Activated CD4-positive, alpha-beta memory T cell treated with anti-CD3 and anti-CD28 coated beads, Interleukin-2, amount 10 ng/mL, durations not matched to agents 7 days and 5 days (primary cell): Measurements from ENCODE around the gene IRX4. TPM values are rescaled to one million over a fixed set of nuclear protein-coding genes. Genes with fewer than 3 reads are reported as not detected.

ENCODE experiments used
- CTCF ChIA-PET: fragments of 350-600 bp; sonication (Branson Sonifier 250); formaldehyde crosslinking; loops from one replicate; lab custom pipeline; 2021; ENCODE audit warnings: antibody characterized with exemption, inconsistent platforms; lab: Charles Lee
- POLR2A ChIA-PET: fragments of 350-600 bp; sonication (Branson Sonifier 250); formaldehyde crosslinking; loops from one replicate; lab custom pipeline; 2021; ENCODE audit warnings: antibody characterized with exemption; lab: Charles Lee
- DNase-seq: peaks from one replicate; pipeline ENCODE4 v3.0.0-alpha.2; 2020
- H3K27ac Mint-ChIP-seq: one replicate; pipeline ENCODE4 v1.8.0; 2021; ENCODE audit warnings: mild to moderate bottlenecking, mixed read lengths
- H3K27me3 Mint-ChIP-seq: one replicate; pipeline ENCODE4 v1.8.0; 2021; ENCODE audit warnings: mixed read lengths
- H3K36me3 Mint-ChIP-seq: one replicate; pipeline ENCODE4 v1.8.0; 2021; ENCODE audit warnings: low read depth, mixed read lengths
- H3K4me1 Mint-ChIP-seq: one replicate; pipeline ENCODE4 v1.8.0; 2021; ENCODE audit warnings: mixed read lengths
- H3K4me3 Mint-ChIP-seq: one replicate; pipeline ENCODE4 v1.8.0; 2021; ENCODE audit warnings: mild to moderate bottlenecking, mixed read lengths
- H3K9me3 Mint-ChIP-seq: one replicate; pipeline ENCODE4 v1.8.0; 2021; ENCODE audit warnings: mixed read lengths
- total RNA-seq, 2 experiments: library from RNA; stranded (reverse); gene quantifications; one replicate each; pipeline ENCODE4 v1.2.3, GENCODE V29; 2021

Gene IRX4
- total RNA-seq, 2 experiments from 2014 or later = not detected

- POLR2A ChIA-PET = no interaction called here
- H3K4me3 Mint-ChIP-seq = no peak overlapping the region
Measured at GRCh38 chr5:1834721-1835429, 47.9 kb downstream of the IRX4 start.

DNA sequence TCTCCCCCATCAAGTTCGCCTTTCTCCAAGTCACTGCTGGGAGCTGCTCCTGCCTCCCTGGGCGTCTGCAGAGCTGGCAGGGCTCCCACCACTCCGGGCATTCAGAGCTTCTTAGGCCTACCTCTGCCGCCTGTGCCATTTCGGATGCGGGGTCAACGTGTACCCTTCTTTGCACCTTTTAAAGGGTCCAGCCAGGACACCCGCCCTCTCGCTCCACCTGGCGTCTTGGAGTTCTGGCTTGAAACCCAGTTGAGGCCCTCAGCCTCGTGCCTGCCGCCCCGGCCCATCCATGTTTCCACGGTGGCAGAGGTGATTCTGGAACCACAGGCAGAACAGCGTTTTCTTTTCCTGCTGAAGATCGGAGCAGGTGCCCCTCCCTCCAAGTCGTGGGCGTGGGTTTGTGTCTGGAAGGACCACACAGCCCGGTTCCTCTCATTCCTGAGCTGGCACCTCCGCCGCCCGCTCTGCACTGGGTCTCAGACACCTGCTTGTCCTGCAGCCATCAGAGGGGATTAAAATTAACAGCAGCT lies 48.6 kb downstream of the IRX4 start:
- Mint-ChIP-seq H3K4me3 (no peak overlapping the region), H3K27ac (no peak overlapping the region), H3K36me3 (no peaks in the 10 kb centered on the region), H3K27me3 (peaks cover 8% of the 10 kb centered on the region), H3K9me3 (no peaks in the 10 kb centered on the region), H3K4me1 (no peaks in the 10 kb centered on the region)
- DNase-seq = no peak
- ChIA-PET CTCF (no interaction called here), POLR2A (no interaction called here)

More at GRCh38 chr5:1834721-1835429, 47.9 kb downstream of the IRX4 start:
- Mint-ChIP-seq H3K9me3 (no peaks in the 10 kb centered on the region), H3K27ac (no peak overlapping the region), H3K4me1 (no peaks in the 10 kb centered on the region), H3K36me3 (no peaks in the 10 kb centered on the region), H3K27me3 (peaks cover 11% of the 10 kb centered on the region)
- no peak for DNase-seq
- CTCF ChIA-PET = no interaction called here

- H3K4me3 Mint-ChIP-seq = no peak overlapping the region
- H3K9me3 Mint-ChIP-seq = no peaks in the 10 kb centered on the region
- no peak overlapping the region for H3K27ac Mint-ChIP-seq
- CTCF ChIA-PET = no interaction called here
- DNase-seq = no peak
- H3K36me3 Mint-ChIP-seq = no peaks in the 10 kb centered on the region
- POLR2A ChIA-PET = no interaction called here
- no peaks in the 10 kb centered on the region for H3K4me1 Mint-ChIP-seq
- peaks cover 6% of the 10 kb centered on the region for H3K27me3 Mint-ChIP-seq
Measured at GRCh38 chr5:1833264-1834021, 49.3 kb downstream of the IRX4 start.

DNA sequence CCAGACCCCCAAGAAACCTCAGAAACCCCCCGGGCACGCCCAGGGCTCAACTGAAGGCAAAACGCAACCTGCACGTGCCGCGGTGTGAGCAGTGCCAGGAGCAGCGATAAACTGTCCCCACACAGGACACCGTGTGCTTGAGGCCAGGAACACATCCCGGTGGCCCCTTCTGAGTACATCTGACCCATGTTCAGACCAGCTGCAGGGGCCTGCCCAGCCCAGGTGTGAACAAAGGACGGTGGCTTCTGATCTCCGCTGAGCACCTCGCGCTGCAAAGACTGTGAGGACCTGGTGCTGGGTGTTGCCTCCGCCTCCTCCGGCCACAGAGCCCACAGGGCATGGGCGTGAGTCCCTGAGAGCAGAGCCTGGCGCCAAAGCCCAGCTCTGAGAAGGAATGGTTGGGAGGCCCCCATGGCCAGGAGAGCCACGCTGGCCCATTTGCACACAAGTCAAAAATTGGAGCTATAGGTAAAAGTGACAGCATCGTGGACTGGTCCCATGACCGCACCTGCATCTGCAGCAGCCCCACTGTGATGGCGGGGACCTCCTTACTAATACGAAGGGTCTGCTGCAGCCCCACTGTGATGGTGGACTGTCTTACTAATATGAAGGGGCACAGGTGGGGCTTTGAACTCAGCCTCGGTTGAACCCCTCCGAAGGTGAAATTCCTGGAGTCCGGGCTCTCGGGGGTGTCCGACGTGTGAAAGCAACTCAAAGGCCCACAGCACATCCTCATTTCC lies 50.0 kb downstream of the IRX4 start:
- POLR2A ChIA-PET = no interaction called here
- H3K27me3 Mint-ChIP-seq = peaks cover 6% of the 10 kb centered on the region
- H3K4me3 Mint-ChIP-seq = no peak overlapping the region
- H3K36me3 Mint-ChIP-seq = no peaks in the 10 kb centered on the region
- no peak overlapping the region for H3K27ac Mint-ChIP-seq
- no peak for DNase-seq
- no peaks in the 10 kb centered on the region for H3K4me1 Mint-ChIP-seq
- CTCF ChIA-PET = no interaction called here
- no peaks in the 10 kb centered on the region for H3K9me3 Mint-ChIP-seq

DNA sequence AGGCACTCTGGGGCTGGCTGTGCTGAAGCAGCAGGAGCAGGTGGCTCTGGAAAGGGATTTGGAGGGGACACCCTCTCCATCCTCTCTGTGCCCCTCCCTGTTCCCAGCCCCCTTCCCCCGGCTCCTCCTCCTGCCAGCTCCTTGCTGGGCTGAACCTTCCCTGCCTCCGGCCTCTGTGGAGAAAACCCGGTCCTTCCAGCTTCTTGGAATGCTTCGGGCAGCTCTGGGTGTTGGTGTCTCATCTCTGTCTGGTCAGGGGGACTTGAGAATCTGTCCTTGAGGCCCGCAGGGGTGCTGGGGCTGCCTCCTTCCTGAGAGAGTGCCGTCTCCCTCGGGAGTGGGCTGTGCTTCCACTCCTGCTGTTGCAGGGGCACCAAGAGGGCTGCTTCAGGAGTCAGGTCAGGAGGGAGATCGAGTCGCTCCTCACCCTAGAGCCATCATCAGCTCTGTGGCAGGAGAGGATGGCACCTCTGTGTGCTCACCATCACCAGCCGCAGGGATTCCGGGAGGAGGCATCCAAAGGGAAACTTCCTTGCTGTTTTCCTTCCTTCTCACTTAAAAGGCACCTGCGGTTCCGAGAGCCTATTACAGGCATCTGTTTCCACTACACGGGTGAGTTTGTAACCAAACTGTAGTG lies 50.9 kb downstream of the IRX4 start:
- H3K4me1 Mint-ChIP-seq = no peaks in the 10 kb centered on the region
- POLR2A ChIA-PET = no interaction called here
- no peaks in the 10 kb centered on the region for H3K36me3 Mint-ChIP-seq
- no peaks in the 10 kb centered on the region for H3K9me3 Mint-ChIP-seq
- DNase-seq = no peak
- peaks cover 6% of the 10 kb centered on the region for H3K27me3 Mint-ChIP-seq
- H3K27ac Mint-ChIP-seq = no peak overlapping the region
- CTCF ChIA-PET = no interaction called here
- H3K4me3 Mint-ChIP-seq = no peak overlapping the region

DNA sequence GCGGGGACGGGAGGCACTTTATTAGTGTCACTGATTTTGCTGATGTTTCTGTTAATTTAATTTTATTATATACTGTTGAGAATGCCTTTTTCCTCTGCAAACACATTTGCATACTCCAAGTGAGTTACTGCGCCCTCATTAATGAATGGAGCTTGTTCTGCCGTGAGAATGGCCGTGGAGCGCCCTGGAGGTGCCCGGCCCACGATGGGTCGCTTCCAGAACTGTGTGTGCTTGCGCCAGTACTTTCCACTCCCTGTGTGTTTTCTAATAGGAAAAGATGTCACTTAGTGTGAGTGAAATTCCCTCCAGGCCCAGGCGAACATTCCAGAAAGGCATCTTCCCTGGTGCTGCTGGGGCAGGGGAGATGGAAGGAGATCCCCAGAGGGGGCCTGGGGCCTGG lies 51.5 kb downstream of the IRX4 start:
- CTCF ChIA-PET = no interaction called here
- Mint-ChIP-seq H3K9me3 (no peaks in the 10 kb centered on the region), H3K4me3 (no peak overlapping the region), H3K27ac (no peak overlapping the region), H3K36me3 (no peaks in the 10 kb centered on the region), H3K27me3 (peaks cover 6% of the 10 kb centered on the region), H3K4me1 (no peaks in the 10 kb centered on the region)
- DNase-seq = no peak
- POLR2A ChIA-PET = no interaction called here

DNA sequence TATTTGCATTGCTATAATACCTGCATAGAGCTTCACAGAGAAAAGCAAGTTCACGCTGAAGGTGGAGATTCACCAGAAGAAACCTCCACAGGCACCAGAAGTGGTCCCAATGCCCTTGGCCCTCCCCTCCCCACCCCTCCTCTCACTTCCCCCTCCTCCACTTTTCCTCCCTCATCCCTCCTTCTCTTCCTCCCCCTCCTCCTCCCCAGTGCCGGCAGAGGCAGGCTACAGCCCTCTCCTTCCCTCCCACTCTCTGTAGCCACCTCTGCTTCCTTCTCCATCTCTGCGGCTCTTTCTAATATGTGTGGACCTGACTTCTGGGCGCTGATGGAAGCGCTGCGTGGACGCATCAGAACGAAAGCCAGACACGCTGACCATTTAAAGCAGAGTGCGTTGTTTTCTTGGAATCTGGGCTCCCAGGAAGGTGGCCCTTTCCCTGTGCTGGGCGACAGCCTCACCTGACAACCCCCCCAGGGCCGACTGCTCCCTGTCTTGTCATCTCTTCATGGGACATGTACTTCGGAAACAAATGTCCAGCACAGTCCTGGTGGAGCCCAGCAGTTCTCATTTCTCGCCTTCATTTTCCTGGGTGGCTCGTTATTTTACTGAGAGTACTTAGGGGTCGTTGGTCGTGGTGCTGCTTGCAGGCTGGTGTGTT lies 52.0 kb downstream of the IRX4 start:
- no peak overlapping the region for H3K4me3 Mint-ChIP-seq
- H3K4me1 Mint-ChIP-seq = no peaks in the 10 kb centered on the region
- no peaks in the 10 kb centered on the region for H3K9me3 Mint-ChIP-seq
- peaks cover 6% of the 10 kb centered on the region for H3K27me3 Mint-ChIP-seq
- H3K36me3 Mint-ChIP-seq = peaks cover 3% of the 10 kb centered on the region
- no peak overlapping the region for H3K27ac Mint-ChIP-seq
- CTCF ChIA-PET = no interaction called here
- no peak for DNase-seq
- POLR2A ChIA-PET = no interaction called here

DNA sequence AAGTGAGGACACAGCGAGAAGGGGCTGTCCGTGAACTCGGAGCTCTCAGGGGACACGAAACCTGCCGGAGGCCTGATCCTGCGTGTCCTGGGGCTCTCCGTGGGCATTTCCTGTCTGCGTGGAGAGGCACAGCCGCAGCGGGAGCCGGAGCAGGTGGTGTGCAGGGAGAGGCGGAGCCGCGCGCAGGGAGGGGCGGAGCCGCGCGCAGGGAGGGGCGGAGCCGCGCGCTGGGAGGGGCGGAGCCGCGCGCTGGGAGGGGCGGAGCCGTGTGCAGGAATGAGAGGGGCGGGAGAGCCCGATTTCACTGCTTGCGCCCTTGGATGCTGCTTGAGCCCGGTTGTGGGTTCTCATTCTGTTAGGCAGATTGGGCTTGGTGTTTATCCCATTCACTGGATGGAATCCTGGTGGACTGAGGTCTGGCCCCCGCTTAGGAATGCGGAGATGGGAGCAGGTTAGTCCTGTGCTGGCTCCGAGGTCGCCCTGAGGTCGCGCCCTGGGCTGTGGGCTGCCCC lies 54.8 kb downstream of the IRX4 start:
- DNase-seq = no peak
- H3K4me3 Mint-ChIP-seq = no peak overlapping the region
- ChIA-PET CTCF (no interaction called here), POLR2A (no interaction called here)
- no peak overlapping the region for H3K27ac Mint-ChIP-seq
- no peaks in the 10 kb centered on the region for H3K9me3 Mint-ChIP-seq
- H3K36me3 Mint-ChIP-seq = peaks cover 3% of the 10 kb centered on the region
- no peaks in the 10 kb centered on the region for H3K4me1 Mint-ChIP-seq
- no peaks in the 10 kb centered on the region for H3K27me3 Mint-ChIP-seq

Other genes starting within 250 kb of the IRX4 start
- 10 to 100 TPM; 44.5 to 44.8 TPM for gene MRPL36, start 83.1 kb downstream of the IRX4 start, total RNA-seq
- 10 to 100 TPM; 25.4 to 29.2 TPM for gene NDUFS6, start 81.5 kb downstream of the IRX4 start, total RNA-seq